T1000 (cell line): ENCODE results near the gene PTPN1.
"Not testable (repeated sequence)": the region's sequence is repeated elsewhere in the genome, so short reads cannot be mapped to it uniquely, and the experiment has no call there.

ENCODE experiments used
- DNase-seq: peaks from one replicate; lab custom pipeline; 2025; ENCODE audit warnings: mixed read lengths; lab: John Stamatoyannopoulos, UW

The PTPN1 gene

DNA sequence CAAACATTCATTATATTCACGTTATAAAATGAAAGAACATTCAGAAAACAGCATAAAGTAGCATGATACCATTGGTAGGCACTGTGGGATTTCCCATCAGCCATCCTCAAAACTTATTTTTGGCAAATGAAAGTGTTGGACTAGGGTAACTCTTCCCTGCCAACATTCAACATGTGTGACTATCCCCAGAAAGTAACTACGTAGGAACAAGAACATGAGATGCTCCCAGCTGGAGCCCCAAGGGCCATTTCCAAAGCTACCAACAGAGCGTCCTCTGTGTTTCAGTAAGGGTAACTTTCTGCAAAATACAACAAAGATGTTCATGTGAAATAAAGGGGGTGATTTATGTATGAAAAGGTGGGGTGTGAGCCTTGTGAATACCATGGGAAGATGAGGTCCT is 28.4 kb upstream of the PTPN1 start:
- DNase-seq = no peak

DNA sequence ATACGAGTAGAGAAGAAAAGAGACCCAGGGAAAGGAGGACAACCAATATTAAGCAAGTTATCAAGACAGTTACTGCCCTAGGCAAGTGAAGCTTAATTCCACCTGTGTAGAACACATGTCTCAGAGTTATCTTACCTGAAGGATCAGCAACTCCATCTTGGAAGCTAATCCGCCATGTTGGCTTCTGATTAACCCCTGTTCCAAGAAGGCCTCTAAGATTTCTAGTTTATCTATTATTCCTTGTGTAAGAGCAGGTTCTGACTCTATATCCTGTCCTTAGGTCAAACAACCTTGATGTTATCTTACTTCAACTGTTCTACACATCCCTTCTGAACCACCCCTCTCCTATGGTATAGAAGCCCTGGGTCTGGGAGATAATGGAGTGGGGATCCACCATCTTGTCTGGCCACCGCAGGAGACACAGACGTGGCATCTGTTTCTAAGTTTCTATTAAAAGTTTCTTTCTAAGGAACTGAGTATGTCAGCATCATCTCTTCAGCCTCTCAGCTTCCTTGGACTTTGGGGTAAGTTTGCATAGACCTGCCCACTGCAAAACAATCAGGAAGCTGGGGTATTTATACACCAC is 27.7 kb upstream of the PTPN1 start:
- DNase-seq = no peak

DNA sequence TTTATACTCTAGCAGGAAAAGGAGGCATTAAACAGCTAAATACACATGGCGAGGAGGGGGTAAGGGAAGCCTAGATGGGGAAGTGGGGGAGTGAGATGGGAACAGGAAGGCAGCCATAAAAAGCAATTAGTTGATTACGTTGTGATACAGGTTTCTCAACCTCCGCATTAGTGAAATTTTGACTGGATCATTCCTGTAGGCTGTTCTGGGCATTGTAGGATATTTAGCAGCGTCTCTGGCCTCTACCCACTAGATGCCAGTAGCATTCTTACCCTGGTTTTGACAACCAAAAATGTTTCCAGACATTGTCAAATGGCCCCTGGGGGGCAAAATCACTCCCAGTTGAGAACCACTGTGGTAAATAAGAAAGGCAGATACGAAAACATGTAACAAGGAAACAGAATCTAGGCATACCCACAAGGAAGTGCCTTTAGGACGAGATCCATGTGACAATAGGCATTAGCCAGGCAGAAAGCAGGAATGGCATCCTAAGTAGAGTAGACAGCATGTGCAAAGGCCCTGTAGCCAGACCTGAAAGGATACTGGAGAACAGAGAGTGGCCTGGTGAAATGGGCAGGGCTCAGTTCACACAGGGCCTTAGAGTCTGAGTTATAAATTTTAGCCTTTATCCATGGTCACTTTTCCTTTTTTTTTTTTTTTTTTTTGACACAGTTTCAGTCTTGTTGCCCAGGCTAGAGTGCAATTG is 25.8 kb upstream of the PTPN1 start:
- DNase-seq = no peak

DNA sequence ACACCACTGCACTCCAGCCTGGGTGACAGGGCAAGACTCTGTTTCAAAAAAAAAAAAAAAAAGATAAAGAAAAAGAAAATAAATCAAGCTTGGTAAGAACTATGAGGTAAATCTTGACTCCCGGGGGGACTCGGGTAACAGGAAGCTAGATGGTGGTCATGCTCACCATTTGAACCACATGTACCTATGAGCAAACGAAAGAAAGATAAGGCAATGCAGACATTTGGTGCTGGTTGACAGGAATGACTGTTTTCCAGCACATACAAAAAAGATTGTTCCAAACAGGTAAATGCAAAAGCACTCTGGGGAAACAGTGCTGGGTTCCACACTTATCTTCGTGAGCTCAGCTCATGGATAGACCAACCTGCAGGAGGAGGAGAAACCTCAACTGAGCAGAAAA is 22.8 kb upstream of the PTPN1 start:
- DNase-seq = no peak

DNA sequence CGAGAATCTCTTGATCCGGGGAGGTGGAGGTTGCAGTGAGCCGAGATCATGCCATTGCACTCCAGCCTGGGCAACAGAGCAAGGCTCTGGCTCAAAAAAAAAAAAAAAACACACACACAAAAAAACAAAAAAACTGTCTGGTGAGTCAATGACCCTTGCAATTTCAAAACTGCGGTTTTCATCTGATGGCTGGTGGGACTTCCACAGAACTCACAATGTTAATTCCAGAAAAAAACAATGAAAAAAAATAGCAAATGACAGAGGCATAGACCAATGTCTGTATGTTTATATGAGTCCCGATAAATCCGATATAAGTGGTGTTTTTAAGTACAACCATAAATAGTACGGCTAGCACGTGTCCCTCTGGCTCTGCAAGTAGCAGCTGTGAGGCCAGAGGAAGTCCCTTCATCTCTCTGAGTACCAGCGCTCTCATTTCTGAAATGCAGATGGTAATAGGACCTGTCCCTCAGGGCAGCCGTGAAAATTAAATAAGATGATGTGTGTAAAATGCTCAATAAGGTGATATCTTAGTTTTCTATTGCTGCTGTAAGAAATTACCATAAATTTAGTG is 21.9 kb upstream of the PTPN1 start:
- DNase-seq = no peak

DNA sequence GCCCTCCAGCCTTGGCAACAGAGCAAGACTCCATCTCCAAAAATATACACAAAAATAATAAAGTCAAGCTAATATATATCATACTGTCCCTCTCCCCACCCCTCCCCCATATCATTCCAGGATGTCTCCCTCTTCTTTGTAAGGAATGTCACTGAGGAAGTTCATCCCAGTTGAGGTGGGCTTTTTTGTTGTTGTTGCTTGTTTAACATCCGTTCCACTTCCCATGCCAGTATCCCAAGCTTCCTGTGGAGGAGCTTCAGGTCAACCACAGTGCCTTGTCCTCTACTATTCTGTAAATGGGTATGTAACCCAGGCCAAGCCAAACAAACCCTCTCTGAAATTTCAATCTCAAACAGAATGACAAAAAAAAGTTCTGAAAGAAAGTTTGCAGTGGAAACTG is 19.0 kb upstream of the PTPN1 start:
- DNase-seq = no peak

DNA sequence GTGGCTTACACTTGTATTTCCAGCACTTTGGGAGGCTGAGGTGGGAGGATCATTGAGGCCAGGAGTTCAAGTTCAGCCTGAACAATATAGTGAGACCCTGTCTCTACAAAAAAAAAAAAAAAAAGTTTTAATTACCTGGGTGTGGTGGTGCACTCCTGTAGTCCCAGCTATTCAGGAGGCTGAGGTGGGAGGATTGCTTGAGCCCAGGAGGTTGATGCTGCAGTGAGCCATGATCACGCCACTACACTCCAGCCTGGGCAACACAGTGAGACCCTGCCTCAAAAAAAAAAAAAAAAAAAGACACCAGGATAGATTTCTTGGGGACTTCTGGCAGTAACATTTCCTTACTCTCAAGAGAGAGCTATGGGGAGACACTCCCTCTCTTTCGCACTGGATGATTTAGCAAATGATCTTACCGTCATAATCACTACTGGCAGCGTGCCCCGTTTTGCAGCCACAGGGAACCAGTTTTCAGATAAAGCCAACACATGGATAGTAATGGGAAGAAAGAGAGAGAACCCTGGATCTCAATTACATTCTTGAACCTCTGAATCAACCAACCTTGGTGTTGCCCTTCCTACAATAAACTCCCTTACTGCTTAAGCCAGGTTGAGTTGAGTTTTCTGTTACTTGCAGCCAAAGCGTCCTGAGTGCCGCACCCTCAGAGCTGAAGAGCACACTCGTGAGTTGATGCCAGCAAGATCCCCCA is 18.1 kb upstream of the PTPN1 start:
- DNase-seq = no peak

GRCh38 chr20:50493881-50494253 is 16.3 kb upstream of the PTPN1 start:
- DNase-seq = no peak

DNA sequence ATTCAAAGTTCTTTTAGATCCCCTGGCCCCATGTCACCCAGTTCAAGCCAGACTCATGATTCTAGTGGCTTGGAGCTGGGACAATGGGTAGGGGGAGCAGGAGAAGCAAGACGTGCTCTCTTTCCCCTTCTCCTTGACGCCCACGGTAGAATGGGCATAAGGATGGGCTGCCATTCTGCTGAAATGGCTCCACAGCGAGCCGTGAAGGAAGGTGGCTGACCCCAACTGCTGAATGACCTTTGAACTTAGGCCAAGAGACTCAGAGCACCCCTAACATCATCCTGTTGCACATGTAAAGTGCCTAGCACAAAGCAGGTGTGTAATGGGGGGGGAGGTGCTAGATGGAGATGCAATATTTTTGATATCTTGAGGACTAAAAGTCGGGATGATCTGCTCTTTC is 15.8 kb upstream of the PTPN1 start:
- DNase-seq = no peak

DNA sequence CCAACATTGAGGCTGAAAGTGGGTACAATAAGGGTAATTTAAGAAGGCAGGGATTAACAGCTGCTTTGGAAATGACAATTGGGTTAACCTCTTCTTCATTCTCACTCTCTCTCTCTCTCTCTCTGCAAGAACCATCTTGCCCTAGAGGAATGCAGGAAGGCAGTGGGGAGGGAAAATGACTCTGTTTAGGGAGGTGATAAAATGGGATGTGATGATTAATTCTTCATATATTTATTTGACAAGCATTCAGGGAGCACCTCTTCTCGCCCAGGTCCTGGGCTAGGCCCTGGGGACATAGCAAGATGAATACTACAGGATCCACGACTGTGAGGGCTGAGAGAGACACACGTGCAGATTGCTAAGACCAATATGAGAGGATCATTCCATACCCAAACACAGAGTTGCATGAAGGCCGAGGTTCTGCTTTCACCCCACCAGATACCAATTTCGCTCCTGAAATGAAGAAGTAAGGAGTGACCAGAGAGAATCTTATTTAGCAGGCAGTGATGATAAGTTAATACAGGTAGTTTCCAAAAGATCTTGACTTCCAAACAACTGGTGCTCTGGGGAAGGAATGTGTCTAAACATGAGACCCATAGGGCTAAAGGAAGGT is 13.3 kb upstream of the PTPN1 start:
- DNase-seq = peak; percentile 69

DNA sequence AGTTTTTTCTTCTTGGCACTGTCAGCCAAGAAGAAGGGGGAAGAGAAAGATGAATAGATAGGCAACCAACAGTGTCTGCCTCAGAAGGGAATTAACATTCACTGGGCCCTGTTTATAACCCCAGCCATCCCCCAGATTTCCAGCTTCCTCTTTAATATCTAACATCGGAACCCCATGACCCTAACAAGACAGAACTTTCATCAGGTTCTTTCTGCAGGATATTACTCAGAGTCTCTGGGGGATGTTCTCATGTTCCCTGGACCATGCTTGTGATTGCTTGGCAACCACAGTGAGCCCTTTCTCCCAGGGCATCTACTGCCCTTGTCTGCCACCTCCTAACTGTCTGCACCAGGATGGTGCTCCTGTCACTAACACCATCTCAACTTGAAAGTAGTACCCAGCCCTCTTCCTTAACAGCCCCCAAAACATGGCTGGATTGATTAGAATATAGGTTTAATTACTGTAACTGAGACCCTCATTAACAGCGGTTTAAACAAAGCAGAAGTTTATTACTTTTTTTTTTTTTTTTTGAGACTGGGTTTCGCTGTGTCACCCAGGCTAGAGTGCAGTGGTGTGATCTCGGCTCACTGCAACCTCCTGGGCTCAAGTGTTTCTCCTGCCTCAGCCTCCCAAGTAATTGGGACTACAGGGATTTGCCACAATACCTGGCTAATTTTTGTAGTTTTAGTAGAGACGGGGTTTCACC is 12.0 kb upstream of the PTPN1 start:
- DNase-seq = peak; percentile 77

DNA sequence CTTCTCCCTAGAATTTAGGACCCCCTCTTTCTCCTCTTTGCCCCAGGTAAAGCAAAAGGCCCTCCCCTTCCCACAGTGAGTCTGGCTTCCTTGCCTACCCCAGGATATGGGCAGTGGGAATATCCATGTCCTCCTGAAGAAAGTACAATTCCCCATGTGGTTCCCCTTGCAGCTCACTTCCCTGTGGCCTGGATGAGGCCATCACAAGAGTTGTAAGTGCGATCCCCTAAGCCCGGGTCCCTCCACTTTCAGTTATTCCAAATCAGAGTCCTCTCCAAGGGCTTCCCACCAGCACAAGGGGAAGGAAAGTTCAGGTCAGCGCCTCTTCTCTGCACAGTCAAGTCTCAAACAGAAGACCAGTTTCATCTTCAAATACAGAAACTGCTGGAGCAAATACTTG is 10.2 kb upstream of the PTPN1 start:
- DNase-seq = no peak

DNA sequence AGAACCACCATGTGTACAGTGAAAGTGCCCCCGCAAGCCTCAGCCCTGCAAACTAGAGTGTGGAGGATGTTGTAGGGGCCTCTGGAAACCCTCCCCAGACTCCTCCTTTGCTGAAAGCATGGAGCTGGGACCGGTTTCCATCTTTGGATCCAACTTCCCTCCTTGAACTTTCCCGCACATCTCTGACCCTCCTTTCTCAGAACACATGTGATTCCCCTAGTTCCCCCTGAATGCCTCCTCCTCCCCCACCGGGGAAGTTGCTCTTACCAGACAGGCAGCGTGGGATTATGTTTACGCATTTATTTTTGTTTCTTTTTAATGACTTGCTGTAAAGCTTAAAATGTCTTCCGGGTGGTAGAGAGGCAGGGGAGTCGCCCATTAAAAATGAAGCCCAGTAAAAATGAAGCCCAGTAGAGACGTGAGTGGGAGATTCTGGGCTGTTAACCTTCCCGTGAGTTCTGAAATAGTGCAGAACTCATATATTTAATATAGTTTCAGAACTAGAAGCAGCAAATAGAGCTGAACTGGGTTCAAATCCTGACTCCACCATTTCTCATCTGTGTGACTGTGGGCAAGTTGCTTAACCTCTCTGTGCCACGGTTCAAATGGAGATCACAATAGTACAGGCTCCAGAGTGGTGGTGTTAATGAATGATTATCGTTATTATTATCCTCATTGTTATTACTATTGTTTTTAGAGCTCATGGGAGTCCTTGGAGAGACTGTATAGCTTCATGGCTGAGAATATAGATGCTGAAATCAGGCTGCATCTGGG is 8.0 kb upstream of the PTPN1 start:
- DNase-seq = no peak

GRCh38 chr20:50504231-50504823 is 5.9 kb upstream of the PTPN1 start:
- DNase-seq = no peak

GRCh38 chr20:50506270-50506579 is 4.0 kb upstream of the PTPN1 start:
- no peak for DNase-seq

DNA sequence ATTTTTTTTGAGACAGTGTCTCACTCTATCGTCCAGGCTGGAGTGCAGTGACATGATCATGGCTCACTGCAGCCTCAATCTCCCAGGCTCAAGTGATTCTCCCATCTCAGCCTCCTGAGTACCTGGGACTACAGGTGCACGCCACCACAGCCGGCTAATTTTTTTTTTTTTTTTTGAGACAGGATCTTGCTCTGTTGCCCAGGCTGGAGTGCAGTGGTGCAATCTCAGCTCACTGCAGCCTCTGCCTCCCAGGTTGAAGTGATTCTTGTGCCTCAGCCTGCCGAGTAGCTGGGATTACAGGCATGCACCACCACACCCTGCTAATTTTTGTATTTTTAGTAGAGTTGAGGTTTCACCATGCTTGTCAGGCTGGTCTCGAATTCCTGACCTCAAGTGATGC is 2.4 kb upstream of the PTPN1 start:
- DNase-seq = not testable (repeated sequence)

GRCh38 chr20:50508171-50508755 is 1.9 kb upstream of the PTPN1 start:
- no peak for DNase-seq

DNA sequence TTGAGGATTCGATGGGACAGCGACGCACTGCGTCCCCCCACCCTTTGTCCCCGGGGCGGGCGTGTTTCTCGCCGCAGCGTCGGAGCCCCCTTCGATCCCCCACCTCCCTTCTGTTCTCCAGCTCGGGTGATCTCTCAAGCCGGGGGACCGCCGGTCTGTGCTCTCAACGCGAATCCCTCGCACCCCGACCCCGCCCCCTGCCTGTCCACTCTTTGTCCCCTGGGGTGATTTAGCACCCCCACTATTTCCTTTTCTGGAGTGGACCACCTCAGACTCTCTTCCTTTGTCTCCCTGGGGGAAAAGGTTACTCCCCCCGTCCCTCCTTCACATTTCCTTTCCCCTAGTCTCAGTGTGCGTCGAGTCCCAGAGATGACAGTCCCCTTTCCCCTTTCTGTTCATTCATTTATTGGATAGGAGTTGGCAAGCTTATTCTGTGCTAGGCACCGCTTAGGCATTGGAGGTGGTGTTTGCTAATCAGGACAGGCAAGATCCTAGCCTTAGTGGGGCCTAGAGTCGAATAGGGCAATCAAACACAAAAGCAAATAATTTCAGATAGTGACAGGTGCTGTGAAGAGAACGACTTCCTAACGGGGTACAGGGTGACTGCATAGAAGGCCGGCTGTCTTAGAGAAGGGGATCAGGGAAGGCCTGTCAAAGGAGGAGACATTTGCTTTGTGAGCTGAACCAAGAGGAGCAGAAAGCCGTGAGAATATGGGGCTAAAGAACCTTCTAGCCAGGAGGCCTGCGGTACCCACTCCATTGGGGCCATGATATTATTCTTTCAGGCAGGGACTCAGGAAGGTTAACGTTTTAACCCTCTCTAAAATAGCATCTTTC is 741 bp downstream of the PTPN1 start:
- no peak for DNase-seq

- no peak for DNase-seq
Measured at GRCh38 chr20:50512323-50512722, 2.1 kb downstream of the PTPN1 start.
